ENCODE data around the gene ZNF746. TPM values are rescaled to one million over a fixed set of nuclear protein-coding genes. Genes with fewer than 3 reads are reported as not detected.

The ZNF746 gene
- total RNA-seq, 1 experiment from 2014 or later, result 17.1 TPM

GRCh38 chr7:149489391-149490024 is 8.1 kb downstream of the ZNF746 start (continued):
- TF ChIP-seq ARID4B (CRISPR knock-in tag; IDR thresholded peaks at IDR 0.05; ENCODE audit: borderline replicate concordance), result no peak
- no peak for TF ChIP-seq ZBTB21 (CRISPR knock-in tag; IDR thresholded peaks at IDR 0.05; ENCODE audit: borderline replicate concordance)

- ATAC-seq (no peak), DNase-seq (ENCODE audit: low spot score) (no peak)
- H3K27me3 Mint-ChIP-seq (ENCODE audit: low read depth), result peaks cover 4% of the 10 kb centered on the region; the same call in 1 of the 2 replicates
- ChIA-PET CTCF (no interaction called here), POLR2A (interaction anchor here (0.6 to 1.1 kb wide), 2 partner anchors 19 to 334 kb away, joined by 3 read pairs; partner anchors contain the start of gene ZNF777)
- no peak overlapping the region for H3K4me3 Mint-ChIP-seq
- TF ChIP-seq NFATC4 (CRISPR knock-in tag; IDR thresholded peaks at IDR 0.05) (no peak), ATF1 (CRISPR knock-in tag; IDR thresholded peaks at IDR 0.05) (no peak), SOX15 (CRISPR knock-in tag; IDR thresholded peaks at IDR 0.05) (no peak), ZNF121 (CRISPR knock-in tag; IDR thresholded peaks at IDR 0.05) (no peak)
- peaks cover 47% of the 10 kb centered on the region for H3K36me3 Mint-ChIP-seq
- no peak overlapping the region for H3K27ac Mint-ChIP-seq
- H3K9me3 Mint-ChIP-seq, result peaks cover 22% of the 10 kb centered on the region
- H3K4me1 Mint-ChIP-seq, result peaks cover 12% of the 10 kb centered on the region
Measured at GRCh38 chr7:149479568-149479967, 18.0 kb downstream of the ZNF746 start.

GRCh38 chr7:149478754-149479153 is 18.9 kb downstream of the ZNF746 start:
- peaks cover 12% of the 10 kb centered on the region for H3K4me1 Mint-ChIP-seq
- POLR2A ChIA-PET, result no interaction called here
- peaks cover 4% of the 10 kb centered on the region; the same call in 1 of the 2 replicates for H3K27me3 Mint-ChIP-seq (ENCODE audit: low read depth)
- CTCF ChIA-PET, result no interaction called here
- H3K9me3 Mint-ChIP-seq, result peaks cover 22% of the 10 kb centered on the region
- DNase-seq (ENCODE audit: low spot score), result no peak
- no peak overlapping the region for H3K4me3 Mint-ChIP-seq
- no peak for ATAC-seq
- no peak overlapping the region for H3K27ac Mint-ChIP-seq
- H3K36me3 Mint-ChIP-seq, result peaks cover 53% of the 10 kb centered on the region
- TF ChIP-seq OVOL2 (CRISPR knock-in tag; IDR thresholded peaks at IDR 0.05; ENCODE audit: borderline replicate concordance) (no peak), NFATC4 (CRISPR knock-in tag; IDR thresholded peaks at IDR 0.05) (no peak), FOXP1 (CRISPR knock-in tag; IDR thresholded peaks at IDR 0.05; ENCODE audit: borderline replicate concordance) (no peak), ZNF396 (CRISPR knock-in tag; IDR thresholded peaks at IDR 0.05; ENCODE audit: borderline replicate concordance) (no peak), NR2C2 (CRISPR knock-in tag; IDR thresholded peaks at IDR 0.05) (no peak), GRHL2 (CRISPR knock-in tag; IDR thresholded peaks at IDR 0.05; ENCODE audit: insufficient replicate concordance, severe bottlenecking) (no peak), ZNF416 (CRISPR knock-in tag; IDR thresholded peaks at IDR 0.05) (no peak), IRF1 (CRISPR knock-in tag; IDR thresholded peaks at IDR 0.05) (no peak), ATF2 (CRISPR knock-in tag; IDR thresholded peaks at IDR 0.05; ENCODE audit: borderline replicate concordance, low read depth) (no peak), TEAD1 (CRISPR knock-in tag; IDR thresholded peaks at IDR 0.05) (no peak), ZNF281 (CRISPR knock-in tag; IDR thresholded peaks at IDR 0.05) (no peak)
- TF ChIP-seq, protein P1, sequence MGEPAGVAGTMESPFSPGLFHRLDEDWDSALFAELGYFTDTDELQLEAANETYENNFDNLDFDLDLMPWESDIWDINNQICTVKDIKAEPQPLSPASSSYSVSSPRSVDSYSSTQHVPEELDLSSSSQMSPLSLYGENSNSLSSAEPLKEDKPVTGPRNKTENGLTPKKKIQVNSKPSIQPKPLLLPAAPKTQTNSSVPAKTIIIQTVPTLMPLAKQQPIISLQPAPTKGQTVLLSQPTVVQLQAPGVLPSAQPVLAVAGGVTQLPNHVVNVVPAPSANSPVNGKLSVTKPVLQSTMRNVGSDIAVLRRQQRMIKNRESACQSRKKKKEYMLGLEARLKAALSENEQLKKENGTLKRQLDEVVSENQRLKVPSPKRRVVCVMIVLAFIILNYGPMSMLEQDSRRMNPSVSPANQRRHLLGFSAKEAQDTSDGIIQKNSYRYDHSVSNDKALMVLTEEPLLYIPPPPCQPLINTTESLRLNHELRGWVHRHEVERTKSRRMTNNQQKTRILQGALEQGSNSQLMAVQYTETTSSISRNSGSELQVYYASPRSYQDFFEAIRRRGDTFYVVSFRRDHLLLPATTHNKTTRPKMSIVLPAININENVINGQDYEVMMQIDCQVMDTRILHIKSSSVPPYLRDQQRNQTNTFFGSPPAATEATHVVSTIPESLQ (CRISPR knock-in tag; IDR thresholded peaks at IDR 0.05), result no peak
- TF ChIP-seq, protein P2, sequence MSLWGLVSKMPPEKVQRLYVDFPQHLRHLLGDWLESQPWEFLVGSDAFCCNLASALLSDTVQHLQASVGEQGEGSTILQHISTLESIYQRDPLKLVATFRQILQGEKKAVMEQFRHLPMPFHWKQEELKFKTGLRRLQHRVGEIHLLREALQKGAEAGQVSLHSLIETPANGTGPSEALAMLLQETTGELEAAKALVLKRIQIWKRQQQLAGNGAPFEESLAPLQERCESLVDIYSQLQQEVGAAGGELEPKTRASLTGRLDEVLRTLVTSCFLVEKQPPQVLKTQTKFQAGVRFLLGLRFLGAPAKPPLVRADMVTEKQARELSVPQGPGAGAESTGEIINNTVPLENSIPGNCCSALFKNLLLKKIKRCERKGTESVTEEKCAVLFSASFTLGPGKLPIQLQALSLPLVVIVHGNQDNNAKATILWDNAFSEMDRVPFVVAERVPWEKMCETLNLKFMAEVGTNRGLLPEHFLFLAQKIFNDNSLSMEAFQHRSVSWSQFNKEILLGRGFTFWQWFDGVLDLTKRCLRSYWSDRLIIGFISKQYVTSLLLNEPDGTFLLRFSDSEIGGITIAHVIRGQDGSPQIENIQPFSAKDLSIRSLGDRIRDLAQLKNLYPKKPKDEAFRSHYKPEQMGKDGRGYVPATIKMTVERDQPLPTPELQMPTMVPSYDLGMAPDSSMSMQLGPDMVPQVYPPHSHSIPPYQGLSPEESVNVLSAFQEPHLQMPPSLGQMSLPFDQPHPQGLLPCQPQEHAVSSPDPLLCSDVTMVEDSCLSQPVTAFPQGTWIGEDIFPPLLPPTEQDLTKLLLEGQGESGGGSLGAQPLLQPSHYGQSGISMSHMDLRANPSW (CRISPR knock-in tag; conservative IDR thresholded peaks at IDR 0.05; ENCODE audit: low read depth), result no peak
